IPS-18c (cell line): Measurements from ENCODE around the gene PIK3IP1.
A peak's percentile ranks its signal among the peaks of the same experiment; 100 is the strongest.
"Not testable (repeated sequence)": the region's sequence is repeated elsewhere in the genome, so short reads cannot be mapped to it uniquely, and the experiment has no call there.

Source experiments
- H3K4me3 ChIP-seq: 2 replicates; pipeline ENCODE4 v1.7.0; 2013; ENCODE audit warnings: low read depth, mild to moderate bottlenecking, low read length, moderate library complexity; ENCODE audit not compliant: insufficient read depth
- H3K9me3 ChIP-seq: one replicate; pipeline ENCODE4 v1.6.1; 2013; ENCODE audit warnings: mild to moderate bottlenecking, low read length, moderate library complexity; ENCODE audit not compliant: control insufficient read depth, insufficient read depth

The PIK3IP1 gene

DNA sequence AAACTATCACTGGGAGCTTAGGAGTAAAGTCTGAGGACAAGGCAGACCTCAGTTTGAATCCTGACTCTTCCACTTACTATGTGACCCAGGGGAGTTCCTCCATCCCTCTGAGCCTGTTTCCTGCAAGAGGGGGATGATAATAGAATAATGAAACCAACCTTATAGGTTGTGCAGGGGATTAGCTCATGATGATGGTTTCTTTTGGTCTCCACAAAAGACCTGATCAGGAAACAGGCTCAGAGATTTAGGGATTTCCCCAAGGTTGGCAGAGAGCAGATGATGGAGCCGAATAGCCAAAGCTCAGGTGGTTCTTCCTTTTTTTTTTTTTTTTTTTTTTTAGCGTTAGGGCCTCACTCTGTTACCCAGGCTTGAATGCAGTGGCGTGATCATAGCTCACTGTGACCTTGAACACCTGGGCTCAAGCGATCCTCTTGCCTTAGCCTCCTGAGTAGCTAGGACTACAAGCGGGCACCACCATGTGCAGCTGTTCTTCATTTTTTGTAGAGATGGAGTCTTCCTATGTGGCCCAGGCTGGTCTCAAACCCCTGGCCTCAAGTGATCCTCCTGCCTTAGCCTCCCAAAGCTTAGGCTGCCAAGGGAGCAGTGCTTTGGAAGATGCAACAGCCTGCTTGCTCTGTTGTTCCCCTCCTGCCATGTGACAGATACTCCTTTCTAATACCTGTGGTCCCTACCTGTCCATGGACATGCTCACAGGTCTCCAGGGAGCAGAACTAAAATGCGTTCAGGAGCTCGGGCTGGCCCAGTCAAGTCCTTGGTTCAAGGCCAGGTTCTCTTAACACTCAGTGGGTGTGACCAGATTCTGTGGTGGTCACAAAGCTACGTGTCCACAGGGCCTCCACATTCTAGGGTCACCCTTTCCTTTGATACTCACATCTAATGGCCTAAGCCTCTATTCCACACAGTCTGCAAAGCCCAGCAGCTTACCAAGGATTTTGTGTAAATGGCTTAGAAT, 31.6 kb upstream of the PIK3IP1 start:
- H3K4me3 ChIP-seq, result no peak overlapping the region
- no peaks in the 10 kb centered on the region for H3K9me3 ChIP-seq

DNA sequence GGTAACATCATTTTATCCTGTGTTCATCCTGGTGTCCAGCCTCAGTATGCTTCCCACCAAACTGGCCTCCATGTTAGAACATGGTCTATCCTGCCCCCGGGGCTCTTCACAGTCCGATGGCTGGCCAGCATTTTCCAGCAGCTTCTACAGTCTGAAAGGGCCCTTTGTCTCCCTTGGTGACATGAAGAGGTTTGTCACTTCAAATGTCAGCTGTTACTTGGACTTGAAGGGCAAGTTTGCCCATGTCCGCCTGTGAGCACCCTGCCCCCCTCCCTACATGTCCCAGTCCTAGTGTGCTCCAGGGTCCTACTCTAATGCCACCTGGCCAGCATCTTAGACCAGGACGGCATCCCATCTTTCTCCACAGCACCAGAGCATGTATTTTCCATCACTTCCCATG, 29.1 kb upstream of the PIK3IP1 start:
- no peak overlapping the region for H3K4me3 ChIP-seq
- H3K9me3 ChIP-seq, result no peaks in the 10 kb centered on the region

DNA sequence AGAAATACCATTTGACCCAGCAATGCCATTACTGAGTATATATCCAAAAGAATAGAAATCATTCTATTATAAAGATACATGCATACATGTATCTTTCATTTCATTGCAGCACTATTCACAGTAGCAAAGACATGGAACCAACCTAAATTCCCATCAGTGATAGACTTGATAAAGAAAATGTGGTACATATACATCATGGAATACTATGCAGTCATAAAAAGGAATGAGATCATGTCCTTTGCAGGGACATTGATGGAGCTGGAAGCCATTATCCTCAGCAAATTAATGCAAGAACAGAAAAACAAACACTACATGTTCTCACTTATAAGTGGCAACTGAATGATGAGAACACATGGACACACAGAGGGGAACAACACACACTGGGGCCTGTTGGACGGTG, 21.9 kb upstream of the PIK3IP1 start:
- H3K9me3 ChIP-seq, H3K4me3 ChIP-seq: not testable (repeated sequence)

DNA sequence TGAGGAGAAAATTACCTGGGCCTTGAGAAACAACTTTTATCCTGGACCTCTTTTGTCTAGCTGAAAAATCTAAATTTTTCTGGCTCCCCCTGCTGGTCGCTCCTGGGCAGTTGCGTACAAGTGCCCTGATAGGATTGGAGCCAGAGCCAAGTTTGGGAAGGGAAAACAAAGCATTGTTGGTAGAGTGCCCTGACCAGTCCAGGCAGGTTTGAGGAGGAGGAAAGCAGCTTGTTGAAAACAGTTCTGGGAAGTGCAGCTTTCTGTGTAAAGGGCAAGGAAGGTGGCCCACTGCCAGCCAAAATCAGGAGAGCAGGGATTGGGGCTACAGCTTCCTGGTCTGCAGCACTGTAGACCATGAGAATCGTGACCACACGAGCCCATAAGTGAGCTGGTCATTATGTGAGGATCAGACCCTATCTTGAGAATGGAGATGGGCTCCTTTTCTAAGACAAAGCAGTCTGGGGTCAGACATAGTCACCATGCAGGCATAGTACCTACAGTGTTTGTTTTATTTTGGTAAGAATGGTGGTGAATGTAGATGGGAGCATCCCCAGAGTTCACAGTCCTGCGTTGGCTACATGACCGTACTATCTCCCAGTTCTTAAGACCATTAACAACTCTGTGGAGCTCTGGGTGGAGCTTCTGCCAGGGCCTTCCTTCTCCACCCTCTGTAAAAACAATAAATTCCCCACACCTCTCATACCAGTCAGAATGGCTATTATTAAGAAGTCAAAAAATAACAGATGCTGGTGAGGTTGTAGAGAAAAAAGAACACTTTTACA, 21.3 kb upstream of the PIK3IP1 start:
- H3K9me3 ChIP-seq, result no peaks in the 10 kb centered on the region
- H3K4me3 ChIP-seq, result no peak overlapping the region; the same call in 1 of the 2 replicates

DNA sequence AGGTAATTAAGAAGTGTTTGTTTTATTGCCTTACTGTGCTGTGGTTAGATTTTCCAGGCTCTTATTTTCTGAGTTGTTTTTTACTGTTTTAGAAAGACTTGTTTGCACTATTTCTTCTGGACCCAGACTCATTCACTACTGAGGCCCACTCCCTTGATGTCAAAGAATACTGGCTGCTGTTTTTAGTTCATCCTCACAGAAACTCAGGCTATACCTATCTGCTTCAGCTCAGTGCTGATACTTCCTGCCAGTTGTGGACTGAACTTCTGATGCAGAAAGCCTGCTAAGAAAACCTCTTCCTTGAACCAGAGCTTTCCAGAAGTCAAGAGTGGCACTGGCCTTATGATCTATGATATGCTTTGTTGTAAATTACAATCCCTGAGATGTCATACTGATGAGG, 15.9 kb upstream of the PIK3IP1 start:
- Histone ChIP-seq H3K9me3 (no peaks in the 10 kb centered on the region), H3K4me3 (no peak overlapping the region)

DNA sequence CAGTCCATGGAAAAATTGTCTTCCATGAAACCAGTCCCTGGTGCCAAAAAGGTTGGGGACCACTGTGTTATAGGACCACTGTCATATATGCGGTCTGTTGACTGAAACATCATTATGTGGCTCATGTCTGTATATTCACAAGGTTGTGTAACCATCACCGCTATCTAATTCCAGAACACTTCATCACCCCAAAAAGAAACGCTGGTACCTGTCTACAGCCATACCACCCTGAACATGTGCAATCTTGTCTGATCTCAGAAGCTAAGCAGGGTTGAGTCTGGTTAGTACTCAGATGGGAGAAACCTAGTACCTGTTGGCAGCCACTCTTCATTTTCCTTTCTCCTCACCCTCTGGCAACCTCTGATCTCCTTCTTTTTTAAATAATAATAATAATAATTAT, 12.9 kb upstream of the PIK3IP1 start:
- Histone ChIP-seq H3K9me3 (no peaks in the 10 kb centered on the region), H3K4me3 (no peak overlapping the region)

DNA sequence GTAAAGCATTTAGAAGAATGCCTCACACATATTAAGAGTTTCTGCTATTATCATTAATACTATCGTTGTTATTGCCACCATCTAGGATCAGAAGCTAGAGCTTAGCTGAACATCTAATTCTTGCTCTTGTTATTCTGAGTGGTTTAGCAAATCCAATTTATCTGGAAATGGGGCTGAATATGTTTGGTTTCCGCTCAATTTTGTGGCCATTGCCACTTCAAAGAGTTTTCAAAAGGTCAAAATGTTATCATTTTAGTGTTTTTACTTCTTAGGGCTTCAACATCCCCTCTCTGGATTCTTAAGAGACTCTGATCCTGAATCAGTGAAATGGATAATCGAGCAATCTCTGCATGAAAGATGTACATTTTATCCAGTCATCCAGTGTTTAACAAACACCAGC, 10.2 kb upstream of the PIK3IP1 start:
- no peak overlapping the region for H3K4me3 ChIP-seq

DNA sequence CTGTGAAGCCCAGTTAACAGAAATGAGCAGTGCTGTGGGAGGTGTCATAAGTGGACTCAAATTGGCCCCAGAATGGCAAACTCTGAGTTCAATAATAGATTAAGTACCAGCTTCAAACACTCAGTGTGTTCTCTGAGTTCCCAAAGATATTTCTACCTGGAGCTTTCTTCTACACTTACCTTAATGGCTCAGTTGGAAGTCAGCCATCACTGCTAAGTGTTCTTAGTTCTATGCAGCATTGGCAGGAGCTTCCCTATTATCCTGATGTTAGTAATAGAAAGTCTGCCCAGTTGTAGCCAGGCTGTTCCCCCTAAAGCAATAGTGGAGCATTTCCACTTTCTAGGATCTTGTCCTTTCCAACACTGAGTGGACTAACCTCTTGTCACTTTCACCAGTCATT, 9.7 kb upstream of the PIK3IP1 start:
- no peak overlapping the region for H3K4me3 ChIP-seq
- no peaks in the 10 kb centered on the region for H3K9me3 ChIP-seq

More for the DNA sequence above, 10.2 kb upstream of the PIK3IP1 start:
- no peaks in the 10 kb centered on the region for H3K9me3 ChIP-seq

DNA sequence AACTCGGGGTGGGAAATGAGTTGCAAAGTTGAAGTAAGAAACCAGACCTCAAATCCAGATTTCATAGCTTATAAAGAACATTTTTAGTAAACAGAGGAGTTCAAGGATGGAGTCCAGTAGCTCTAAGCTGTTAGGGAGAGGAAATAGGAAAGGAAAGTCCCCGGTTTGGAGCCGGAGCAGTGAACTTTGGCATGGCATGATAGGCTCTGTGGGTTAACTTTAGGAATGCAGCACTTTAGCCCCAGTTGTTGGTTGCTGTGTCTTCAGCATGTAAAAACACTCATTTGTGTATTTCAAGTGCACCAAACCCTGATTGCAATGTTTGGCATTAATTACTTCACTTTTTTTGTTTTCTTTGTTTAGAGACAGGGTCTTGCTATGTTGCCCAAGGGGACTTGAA, 8.6 kb upstream of the PIK3IP1 start:
- H3K9me3 ChIP-seq, result no peaks in the 10 kb centered on the region
- no peak overlapping the region for H3K4me3 ChIP-seq

DNA sequence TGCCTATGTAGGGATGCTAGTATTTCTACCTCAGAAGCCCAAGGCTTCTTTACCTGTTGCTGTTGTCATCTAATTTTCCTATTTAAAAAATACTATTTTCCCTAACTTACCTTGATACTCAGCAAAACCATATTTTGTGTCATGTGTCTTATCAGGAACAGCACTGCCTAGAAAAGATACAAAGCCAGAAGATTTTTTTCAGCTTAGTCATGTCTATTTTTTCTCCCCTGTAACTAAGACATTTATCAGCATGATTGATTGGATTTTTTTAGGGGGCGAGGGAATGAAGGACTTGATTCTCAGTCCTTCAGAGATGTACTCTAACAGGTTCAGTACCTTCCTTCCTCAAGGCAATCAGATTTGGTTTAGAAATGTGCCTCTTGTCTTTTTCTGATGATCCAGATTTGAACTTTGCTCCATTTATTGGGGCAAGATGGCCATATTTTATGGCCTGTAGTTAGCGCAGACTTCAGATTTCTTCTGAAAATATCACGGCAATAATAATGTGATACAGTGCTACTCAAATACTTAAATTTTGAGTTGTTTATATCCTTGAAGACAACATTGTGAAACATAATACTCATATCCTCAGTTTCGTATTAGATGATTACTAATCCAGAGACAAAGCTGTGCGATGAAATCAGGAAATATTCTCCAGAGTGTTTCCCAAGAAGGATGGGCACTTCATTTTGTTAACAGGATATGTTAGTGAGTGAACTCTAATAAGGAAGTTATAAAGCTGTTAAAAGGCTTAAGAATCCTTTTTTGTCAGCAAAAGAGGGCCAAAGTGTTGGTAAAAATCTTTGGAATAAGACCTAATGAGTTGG, 3.8 kb upstream of the PIK3IP1 start:
- Histone ChIP-seq H3K4me3 (no peak overlapping the region), H3K9me3 (peaks cover 2% of the 10 kb centered on the region)

DNA sequence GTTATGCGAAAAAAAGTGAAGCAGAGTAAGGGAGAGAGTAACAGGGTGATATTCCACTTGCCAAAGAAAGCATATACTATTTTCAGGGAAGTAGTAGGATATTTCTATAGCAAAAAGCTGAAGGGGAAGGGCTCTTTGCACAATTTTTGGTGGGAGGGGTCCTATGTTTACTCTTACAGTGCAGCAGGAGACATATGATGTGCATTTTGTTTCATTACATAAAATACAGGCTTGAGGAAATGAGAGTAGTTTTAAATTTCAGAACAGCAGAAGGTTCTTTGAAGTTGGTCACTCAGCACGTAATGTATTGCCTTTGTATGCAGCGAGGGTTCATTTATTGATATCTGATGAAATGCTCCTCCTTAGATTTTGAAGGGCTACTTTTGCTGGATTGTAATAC, 3.1 kb upstream of the PIK3IP1 start:
- peaks cover 2% of the 10 kb centered on the region for H3K9me3 ChIP-seq
- H3K4me3 ChIP-seq, result no peak overlapping the region

DNA sequence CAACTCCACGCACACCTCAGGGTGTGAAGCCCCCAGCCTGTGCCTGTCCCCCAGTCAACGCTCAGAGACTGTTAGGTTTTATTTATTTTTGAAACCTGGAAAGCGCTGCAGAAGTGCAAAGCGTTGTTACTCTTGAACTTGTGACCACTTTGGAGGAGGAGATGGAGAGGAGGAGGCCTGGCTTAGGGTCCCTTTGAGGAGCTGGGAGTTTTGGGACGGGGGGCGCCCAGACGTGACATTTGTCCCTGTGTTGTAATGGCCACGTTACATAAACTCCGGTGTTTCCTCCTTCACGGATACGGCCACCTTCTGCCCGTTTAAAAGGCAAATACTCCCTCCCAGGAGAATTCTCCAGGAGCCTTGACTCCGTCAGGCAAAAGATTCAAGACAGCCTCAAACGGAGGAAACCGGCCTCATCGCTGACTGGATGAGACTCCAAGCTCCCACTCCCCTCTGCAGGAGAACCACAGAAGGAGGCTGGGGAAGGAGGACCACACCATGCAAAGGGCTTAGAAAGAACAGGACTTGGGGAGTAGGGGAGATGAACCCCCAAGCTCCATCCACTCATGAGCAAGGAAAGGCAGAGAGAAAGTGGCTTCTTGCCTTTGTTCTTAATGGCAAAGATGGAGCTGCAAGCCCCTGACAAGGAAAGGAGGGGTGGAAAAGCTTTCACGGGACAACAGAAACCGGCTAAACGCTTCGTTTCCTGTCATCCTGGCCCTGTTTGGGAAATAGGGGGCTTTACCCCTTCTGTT, 630 bp downstream of the PIK3IP1 start:
- peaks cover 2% of the 10 kb centered on the region for H3K9me3 ChIP-seq
- peak overlapping the region; percentile 67 for H3K4me3 ChIP-seq

DNA sequence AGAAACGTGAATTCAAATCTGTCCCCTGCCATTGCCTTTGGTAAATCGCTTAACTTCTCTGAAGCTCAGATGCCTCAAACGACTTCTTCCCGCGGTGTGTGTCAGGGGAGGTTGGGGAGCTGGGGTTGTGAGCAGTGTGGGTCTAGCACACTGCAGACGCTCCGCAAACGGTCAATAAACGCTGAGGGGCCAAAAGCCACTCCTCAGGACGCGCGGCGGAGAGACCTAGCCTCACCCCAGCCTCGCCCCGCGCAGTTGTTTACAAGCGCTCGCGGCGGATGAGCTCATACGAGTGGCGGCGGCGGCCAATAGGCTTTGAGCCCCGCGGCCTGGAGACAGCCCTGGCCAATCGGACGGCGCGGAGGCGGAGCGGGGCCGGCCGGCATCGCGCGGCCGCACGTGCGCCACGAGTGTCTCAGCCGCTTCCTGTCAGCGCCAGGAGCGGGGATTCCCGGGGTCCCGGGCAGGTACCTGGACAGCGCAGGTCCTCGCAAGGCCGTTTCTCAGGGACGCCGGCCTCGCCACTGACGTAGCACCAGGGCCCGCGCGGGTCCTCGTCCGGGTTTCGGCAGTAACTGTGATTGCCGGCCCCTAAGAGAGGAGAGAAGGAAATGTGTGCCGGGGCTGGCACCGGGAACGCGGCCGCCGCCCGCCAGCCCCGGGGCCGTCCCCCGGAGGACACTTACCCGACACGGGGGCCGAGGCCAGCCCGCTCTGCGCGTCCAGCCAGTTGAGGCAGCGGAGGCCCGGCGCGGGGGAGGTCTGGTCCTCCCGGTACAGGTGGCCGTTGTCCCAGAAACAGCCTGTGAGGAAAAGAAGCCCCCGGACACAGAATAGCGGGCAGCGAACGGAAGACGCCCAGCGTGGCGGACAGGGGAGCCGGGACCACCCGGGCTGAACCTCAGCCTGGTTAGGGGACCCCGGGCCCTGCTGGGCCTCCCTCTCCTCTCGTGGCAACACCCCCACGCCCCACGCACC, 1.5 kb downstream of the PIK3IP1 start:
- peaks cover 2% of the 10 kb centered on the region for H3K9me3 ChIP-seq
- H3K4me3 ChIP-seq, result peak overlapping the region; percentile 67

DNA sequence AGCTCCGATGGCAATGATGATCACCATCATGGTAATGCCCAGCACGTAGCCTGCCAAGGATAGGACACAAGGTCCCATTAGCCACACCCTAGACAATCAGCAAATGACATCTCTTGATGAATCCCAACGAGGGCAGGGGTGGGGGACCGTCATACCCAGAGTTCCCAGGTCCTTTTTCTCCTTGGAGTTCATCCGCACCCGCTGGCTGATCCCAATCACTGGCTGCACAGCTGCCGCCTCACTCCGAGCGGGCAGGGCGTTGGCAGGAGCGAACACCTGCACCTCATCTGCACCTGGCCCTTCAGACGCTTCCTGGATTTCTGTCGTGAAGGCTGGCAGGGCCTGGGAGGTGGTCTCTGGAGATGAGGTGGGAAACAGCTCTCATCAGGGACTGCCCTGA, 2.9 kb downstream of the PIK3IP1 start:
- no peak overlapping the region for H3K4me3 ChIP-seq
- peaks cover 2% of the 10 kb centered on the region for H3K9me3 ChIP-seq

DNA sequence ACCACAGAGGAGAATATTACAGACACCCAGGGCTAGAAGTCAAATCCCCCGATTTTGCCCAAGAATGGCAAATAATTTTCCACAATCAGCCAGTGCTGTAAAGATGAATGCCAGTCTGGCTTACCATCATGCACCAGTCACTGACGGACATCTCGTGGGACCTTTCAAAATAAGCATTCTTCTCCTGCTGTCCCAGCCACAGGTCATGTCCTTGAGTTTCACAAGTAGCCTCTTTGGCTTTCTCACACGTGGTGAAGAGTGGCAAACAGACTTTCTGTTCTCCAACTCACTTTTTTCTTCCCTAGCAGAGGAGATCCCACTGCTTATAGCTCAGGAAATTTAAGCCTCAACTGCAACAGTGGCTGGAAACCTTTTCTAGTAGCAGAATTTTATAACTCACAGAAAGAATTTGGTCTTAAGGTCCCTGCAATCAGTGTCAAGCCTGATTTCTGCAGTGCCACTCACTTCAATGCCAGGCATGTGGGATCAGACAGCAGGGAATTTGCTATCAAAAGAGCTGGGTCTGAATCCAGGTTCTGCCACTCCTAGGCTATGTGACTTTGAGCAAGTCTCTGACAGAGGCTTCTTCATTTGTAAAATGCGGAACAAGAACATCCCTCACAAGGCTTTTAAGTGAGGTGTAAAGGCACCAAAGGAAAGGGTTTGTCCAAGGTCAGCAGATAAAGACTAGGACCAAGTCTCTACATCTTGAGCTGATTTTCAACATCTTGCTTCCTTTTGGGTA, 3.6 kb downstream of the PIK3IP1 start:
- H3K9me3 ChIP-seq, result peaks cover 2% of the 10 kb centered on the region
- no peak overlapping the region for H3K4me3 ChIP-seq
